IMR-90 (cell line): ENCODE measurements around the gene AGXT. TPM values are rescaled to one million over a fixed set of nuclear protein-coding genes. Genes with fewer than 3 reads are reported as not detected.

ENCODE experiments used
- ATAC-seq: fragments of 200-7000 bp; cut with Tn5 transposase; 2 replicates; pipeline ENCODE4 v1.9.1; 2020; ENCODE audit warnings: low read depth, mild to moderate bottlenecking, moderate library complexity
- BruUV-seq: library from RNA; stranded (reverse); fragments of 400-500 nt; replicated peaks from 2 replicates; lab custom pipeline; 2021; lab: Mats Ljungman, UMichigan
- CTCF ChIA-PET: fragments of 300-600 bp; formaldehyde crosslinking; extraction: SDS; loops from one replicate; lab custom pipeline; 2021; ENCODE audit warnings: antibody characterized with exemption; lab: Yijun Ruan, JAX
- POLR2A ChIA-PET: fragments of 300-600 bp; sonication (Branson Sonifier 250); formaldehyde crosslinking; loops from one replicate; lab custom pipeline; 2022; ENCODE audit warnings: antibody characterized with exemption; ENCODE audit not compliant: unreplicated experiment; lab: Charles Lee
- DNase-seq: peaks from one replicate; pipeline ENCODE4 v3.0.0; 2013
- H2AFZ ChIP-seq: replicated peaks from 2 replicates; pipeline ENCODE3; 2013; ENCODE audit warnings: low read length, mild to moderate bottlenecking; ENCODE audit not compliant: poor library complexity
- H2AK5ac ChIP-seq: 2 replicates; pipeline ENCODE4 v1.6.1; 2013; ENCODE audit warnings: low read depth, low read length, inconsistent platforms
- H2AK9ac ChIP-seq: replicated peaks from 2 replicates; pipeline ENCODE3; 2013; ENCODE audit warnings: mild to moderate bottlenecking, low read depth, low read length, moderate library complexity; ENCODE audit not compliant: poor library complexity
- H2BK120ac ChIP-seq: 2 replicates; pipeline ENCODE4 v1.6.1; 2013; ENCODE audit warnings: low read depth, low read length, inconsistent platforms
- H2BK15ac ChIP-seq: 3 replicates; pipeline ENCODE4 v1.6.1; 2013; ENCODE audit warnings: low read depth, low read length, inconsistent platforms
- H2BK20ac ChIP-seq: 2 replicates; pipeline ENCODE4 v1.6.1; 2013; ENCODE audit warnings: low read depth, mild to moderate bottlenecking, inconsistent platforms, low read length, moderate library complexity
- H2BK5ac ChIP-seq: 2 replicates; pipeline ENCODE4 v1.6.1; 2013; ENCODE audit warnings: mild to moderate bottlenecking, low read depth, low read length, inconsistent platforms; ENCODE audit not compliant: poor library complexity, severe bottlenecking
- H3K14ac ChIP-seq: replicated peaks from 2 replicates; pipeline ENCODE4 v1.6.1; 2013; ENCODE audit warnings: low read depth, low read length, inconsistent platforms
- H3K18ac ChIP-seq: 2 replicates; pipeline ENCODE4 v1.6.1; 2013; ENCODE audit warnings: low read depth, low read length, control low read depth
- H3K23ac ChIP-seq: 2 replicates; pipeline ENCODE4 v1.6.1; 2013; ENCODE audit warnings: low read depth, low read length, inconsistent platforms
- H3K27ac ChIP-seq: 2 replicates; pipeline ENCODE4 v1.5.1; 2013; ENCODE audit warnings: mild to moderate bottlenecking, control low read depth, low read length; ENCODE audit not compliant: insufficient read depth
- H3K27me3 ChIP-seq: 2 replicates; pipeline ENCODE4 v1.6.1; 2013; ENCODE audit warnings: low read length; ENCODE audit not compliant: control insufficient read depth, insufficient read depth
- H3K36me3 ChIP-seq: 2 replicates; pipeline ENCODE4 v1.6.1; 2013; ENCODE audit warnings: low read length, mixed read lengths; ENCODE audit not compliant: control insufficient read depth, insufficient read depth
- H3K4ac ChIP-seq: 2 replicates; pipeline ENCODE4 v1.6.1; 2013; ENCODE audit warnings: low read depth, low read length, inconsistent platforms
- H3K4me1 ChIP-seq: 2 replicates; pipeline ENCODE4 v1.6.1; 2013; ENCODE audit warnings: low read length, mixed read lengths; ENCODE audit not compliant: control insufficient read depth, insufficient read depth
- H3K4me2 ChIP-seq: 2 replicates; pipeline ENCODE4 v1.6.1; 2013; ENCODE audit warnings: low read depth, mild to moderate bottlenecking, control low read depth, low read length, moderate library complexity
- H3K4me3 ChIP-seq: 2 replicates; pipeline ENCODE4 v1.5.1; 2013; ENCODE audit warnings: low read depth, mild to moderate bottlenecking, control low read depth, low read length, moderate library complexity; ENCODE audit not compliant: insufficient read depth
- H3K56ac ChIP-seq: 2 replicates; pipeline ENCODE4 v1.6.1; 2013; ENCODE audit warnings: low read length, inconsistent platforms; ENCODE audit not compliant: insufficient read depth; ENCODE audit errors: extremely low read depth
- H3K79me1 ChIP-seq, 2 experiments: 2 replicates each; pipeline ENCODE4 v1.6.1; 2013; ENCODE audit warnings: low read length in 2 of 2, inconsistent platforms in 1 of 2, low read depth in 1 of 2
- H3K9ac ChIP-seq: 2 replicates; pipeline ENCODE4 v1.6.1; 2013; ENCODE audit warnings: low read depth, low read length, control low read depth
- H3K9me1 ChIP-seq: 2 replicates; pipeline ENCODE4 v1.6.1; 2013; ENCODE audit warnings: low read length, inconsistent platforms; ENCODE audit not compliant: insufficient read depth
- H3K9me3 ChIP-seq: 2 replicates; pipeline ENCODE4 v1.6.1; 2013; ENCODE audit warnings: low read length; ENCODE audit not compliant: control insufficient read depth, insufficient read depth
- H4K20me1 ChIP-seq: 2 replicates; pipeline ENCODE4 v1.6.1; 2013; ENCODE audit warnings: low read length, inconsistent platforms; ENCODE audit not compliant: insufficient read depth
- H4K5ac ChIP-seq: 2 replicates; pipeline ENCODE4 v1.6.1; 2013; ENCODE audit warnings: mild to moderate bottlenecking, low read depth, low read length, control low read depth
- H4K8ac ChIP-seq, 2 experiments: 2 replicates each; pipeline ENCODE4 v1.6.1; 2013; ENCODE audit warnings: low read depth in 2 of 2, low read length in 2 of 2, control low read depth in 1 of 2, inconsistent platforms in 1 of 2
- H4K91ac ChIP-seq: 2 replicates; pipeline ENCODE4 v1.6.1; 2013; ENCODE audit warnings: low read depth, low read length, inconsistent platforms; ENCODE audit not compliant: insufficient read depth
- MAFK ChIP-seq: IDR thresholded peaks from 2 replicates; pipeline ENCODE4 v1.6.1; 2012; ENCODE audit warnings: low read depth, low read length, improper control_type of control experiment
- RAD21 ChIP-seq: IDR thresholded peaks from 2 replicates; pipeline ENCODE4 v1.6.1; 2012; ENCODE audit warnings: low read length, improper control_type of control experiment
- WGBS, 2 experiments: methylation state at CpG; one replicate each; pipeline versions ENCODE4 v1.1.5 to v1.1.7; 2013; ENCODE audit warnings: missing lambda C conversion rate in 2 of 2; ENCODE audit not compliant: insufficient read length in 1 of 2; ENCODE audit errors: extremely low coverage in 2 of 2; 5-methylcytosine and 5-hydroxymethylcytosine counted together
- dilution Hi-C: fragments of 300-500 bp; cut with HindIII; formaldehyde crosslinking; loops from one replicate; pipeline ENCODE4 v1.14.3; 2018; ENCODE audit warnings: low sequenced_read_pairs; ENCODE audit not compliant: unreplicated experiment
- in situ Hi-C: fragments of 300-500 bp; cut with MboI; formaldehyde crosslinking; loops from 3 replicates; pipeline ENCODE4 v1.14.3; 2019; ENCODE audit warnings: low sequenced_read_pairs, inconsistent platforms, mixed read lengths
- intact Hi-C: fragments of 100-400 bp; cut with micrococcal nuclease; formaldehyde crosslinking; loops from 2 replicates; pipeline ENCODE4 v1.10.0; 2022
- polyA plus RNA-seq, 3 experiments: library from polyadenylated mRNA; depleted of rRNA; stranded (reverse); fragments of >200 nt; gene quantifications; 2 replicates each; pipeline ENCODE4 v1.2.3, GENCODE V29; 2012; ENCODE audit warnings: low replicate concordance in 1 of 3
- total RNA-seq: library from RNA; depleted of rRNA; stranded (reverse); fragments of >200 nt; gene quantifications from 2 replicates; pipeline ENCODE4 v1.2.3, GENCODE V29; 2012

AGXT gene
- total and polyA plus RNA-seq, 2 of the 4 experiments (the other 2 are of a cell fraction): not detected

DNA sequence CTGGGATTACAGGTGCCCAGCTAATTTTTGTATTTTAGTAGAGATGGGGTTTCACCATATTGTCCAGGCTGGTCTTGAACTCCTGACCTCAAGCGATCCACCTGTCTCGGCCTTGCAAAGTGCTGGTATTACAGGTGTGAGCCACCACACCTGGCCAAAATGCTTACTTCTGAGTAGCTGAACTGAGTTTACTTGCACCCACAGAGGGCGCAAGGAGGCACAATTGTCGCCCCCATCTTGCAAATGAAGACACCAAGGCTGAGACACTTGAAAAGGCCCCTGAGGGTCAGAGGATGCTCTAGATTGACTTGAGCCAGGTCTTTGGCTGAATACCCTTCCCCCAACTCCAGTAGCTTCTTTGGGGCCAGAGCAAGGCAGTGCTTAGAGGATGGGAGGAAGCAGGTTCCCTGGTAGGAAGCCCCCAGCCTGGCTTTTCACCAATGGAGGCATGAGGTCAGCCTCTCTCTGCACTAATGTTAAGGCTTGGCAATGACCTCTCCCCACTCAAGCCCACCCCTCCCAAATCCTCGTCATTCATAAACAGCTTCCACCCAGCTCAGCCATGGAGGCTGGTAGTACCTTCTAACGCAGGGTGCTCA, 34.1 kb upstream of the AGXT start:
- H3K9me1 ChIP-seq: no peaks in the 10 kb centered on the region
- ATAC-seq (no peak), DNase-seq (no peak)
- no peak overlapping the region for H3K23ac ChIP-seq
- peaks cover 8% of the 10 kb centered on the region; the same call in 1 of the 2 replicates for H3K4me1 ChIP-seq
- intact Hi-C loops (no loop called here), dilution Hi-C loops (no loop called here), in situ Hi-C loops (no loop called here)
- H4K5ac ChIP-seq: no peak overlapping the region
- no peaks in the 10 kb centered on the region for H3K9me3 ChIP-seq
- no peaks in the 10 kb centered on the region for H3K36me3 ChIP-seq
- no peak overlapping the region for H3K4ac ChIP-seq
- H3K9ac ChIP-seq: no peak overlapping the region
- H3K56ac ChIP-seq: no peak overlapping the region
- H2BK15ac ChIP-seq: no peak overlapping the region
- H4K20me1 ChIP-seq: no peaks in the 10 kb centered on the region; the same call in 1 of the 2 replicates
- BruUV-seq: no TSS peak
- no peak overlapping the region for H3K4me3 ChIP-seq
- no peaks in the 10 kb centered on the region for H3K79me1 ChIP-seq
- H4K91ac ChIP-seq: no peak overlapping the region
- H2AK5ac ChIP-seq: no peak overlapping the region
- H2BK5ac ChIP-seq: no peak overlapping the region
- no peak overlapping the region for H3K27ac ChIP-seq
- H2AFZ ChIP-seq: no peak overlapping the region
- H3K14ac ChIP-seq: no peak overlapping the region
- ChIA-PET CTCF (no interaction called here), POLR2A (no interaction called here)
- H3K18ac ChIP-seq: no peak overlapping the region
- no peak overlapping the region for H2BK20ac ChIP-seq
- peaks cover 40% of the 10 kb centered on the region for H3K27me3 ChIP-seq
- TF ChIP-seq MAFK (no peak), RAD21 (no peak)
- H4K8ac ChIP-seq: no peak overlapping the region
- H2BK120ac ChIP-seq: no peak overlapping the region
- WGBS, 2 experiments: 80% methylated on average over 1 of the region's 6 CpGs; no CpG with 5 or more reads in 1 of the 2 experiments
- H2AK9ac ChIP-seq: no peak overlapping the region
- no peak overlapping the region for H3K4me2 ChIP-seq
